Mesendoderm (in vitro differentiated cells): ENCODE measurements around the gene UBTFL1. TPM values are rescaled to one million over a fixed set of nuclear protein-coding genes. Genes with fewer than 3 reads are reported as not detected.

ENCODE experiments used
- DNase-seq: peaks from one replicate; pipeline ENCODE4 v3.0.0; 2013
- H2AK5ac ChIP-seq: 2 replicates; pipeline ENCODE4 v1.6.1; 2013; ENCODE audit warnings: low read length, inconsistent platforms
- H2BK120ac ChIP-seq: 2 replicates; pipeline ENCODE4 v1.6.1; 2013; ENCODE audit warnings: low read depth, mild to moderate bottlenecking, low read length, moderate library complexity, mixed read lengths
- H2BK15ac ChIP-seq: replicated peaks from 2 replicates; pipeline ENCODE4 v1.6.1; 2013; ENCODE audit warnings: low read depth, mild to moderate bottlenecking, moderate library complexity
- H2BK5ac ChIP-seq: 2 replicates; pipeline ENCODE4 v1.6.1; 2013; ENCODE audit warnings: low read length, inconsistent platforms
- H3K18ac ChIP-seq: 2 replicates; pipeline ENCODE4 v1.6.1; 2013; ENCODE audit warnings: mild to moderate bottlenecking, low read length, mixed read lengths
- H3K23ac ChIP-seq: one replicate; pipeline ENCODE4 v1.6.1; 2013; ENCODE audit warnings: low read length
- H3K27ac ChIP-seq: 2 replicates; pipeline ENCODE4 v1.5.1; 2013; ENCODE audit warnings: low read depth, mild to moderate bottlenecking, inconsistent platforms, low read length, moderate library complexity
- H3K27me3 ChIP-seq: 2 replicates; pipeline ENCODE4 v1.6.1; 2013; ENCODE audit warnings: low read length, control low read depth, mild to moderate bottlenecking, inconsistent platforms; ENCODE audit not compliant: insufficient read depth, poor library complexity
- H3K36me3 ChIP-seq: 2 replicates; pipeline ENCODE4 v1.6.1; 2013; ENCODE audit warnings: low read length, inconsistent platforms; ENCODE audit not compliant: control insufficient read depth, insufficient read depth
- H3K4ac ChIP-seq: one replicate; pipeline ENCODE4 v1.6.1; 2013; ENCODE audit warnings: low read depth, mild to moderate bottlenecking, low read length, moderate library complexity
- H3K4me1 ChIP-seq: 2 replicates; pipeline ENCODE4 v1.6.1; 2013; ENCODE audit warnings: low read depth, low read length, inconsistent platforms; ENCODE audit not compliant: control insufficient read depth
- H3K4me2 ChIP-seq: 2 replicates; pipeline ENCODE4 v1.6.1; 2013; ENCODE audit warnings: low read length
- H3K4me3 ChIP-seq: 2 replicates; pipeline ENCODE4 v1.5.1; 2013; ENCODE audit warnings: mild to moderate bottlenecking, low read length
- H3K56ac ChIP-seq: one replicate; pipeline ENCODE4 v1.6.1; 2013; ENCODE audit warnings: low read length
- H3K79me1 ChIP-seq: 2 replicates; pipeline ENCODE4 v1.6.1; 2013; ENCODE audit warnings: low read length, inconsistent platforms
- H3K79me2 ChIP-seq: 2 replicates; pipeline ENCODE4 v1.6.1; 2013; ENCODE audit warnings: mild to moderate bottlenecking, low read length; ENCODE audit not compliant: control insufficient read depth, insufficient read depth
- H3K9ac ChIP-seq: 2 replicates; pipeline ENCODE4 v1.6.1; 2013; ENCODE audit warnings: low read length, inconsistent platforms
- H4K5ac ChIP-seq: one replicate; pipeline ENCODE4 v1.6.1; 2013; ENCODE audit warnings: low read length
- H4K8ac ChIP-seq: one replicate; pipeline ENCODE4 v1.6.1; 2013; ENCODE audit warnings: low read depth, mild to moderate bottlenecking, control low read depth, low read length, moderate library complexity
- WGBS: extraction: QIAGEN DNeasy Blood & Tissue Kit; methylation state at CpG from one replicate; pipeline ENCODE4 v1.1.7; 2013; ENCODE audit warnings: low lambda C conversion rate, missing lambda C conversion rate; ENCODE audit not compliant: insufficient coverage; ENCODE audit errors: extremely low coverage; 5-methylcytosine and 5-hydroxymethylcytosine counted together
- small RNA-seq: library from polyadenylated mRNA; stranded (forward); fragments of <200 nt; extraction: miRNeasy Mini kit (QIAGEN cat#:217004); gene quantifications from one replicate; pipeline ENCODE3, GENCODE V24; 2013; ENCODE audit not compliant: insufficient read depth

The UBTFL1 gene

GRCh38 chr11:90124946-90125345 is 39.2 kb downstream of the UBTFL1 start:
- Histone ChIP-seq H2BK15ac (no peak overlapping the region), H3K27ac (no peak overlapping the region), H3K18ac (no peak overlapping the region), H2BK5ac (no peak overlapping the region), H3K4me2 (no peak overlapping the region), H4K5ac (no peak overlapping the region), H3K36me3 (no peaks in the 10 kb centered on the region), H3K79me1 (no peaks in the 10 kb centered on the region), H3K56ac (no peak overlapping the region), H2AK5ac (no peak overlapping the region), H2BK120ac (no peak overlapping the region), H3K4me1 (no peaks in the 10 kb centered on the region), H3K4me3 (no peak overlapping the region), H3K27me3 (no peaks in the 10 kb centered on the region), H3K23ac (no peak overlapping the region), H3K79me2 (no peaks in the 10 kb centered on the region), H3K4ac (no peak overlapping the region), H3K9ac (no peak overlapping the region), H4K8ac (no peak overlapping the region)
- no peak for DNase-seq
- no CpG with 5 or more reads among the region's 3 CpGs for WGBS

GRCh38 chr11:90133560-90134477 is 48.1 kb downstream of the UBTFL1 start:
- no peak overlapping the region for H4K8ac ChIP-seq
- no peak overlapping the region for H3K23ac ChIP-seq
- no peaks in the 10 kb centered on the region for H3K4me1 ChIP-seq
- H2BK5ac ChIP-seq = no peak overlapping the region
- peak overlapping the region; percentile 54 for H3K9ac ChIP-seq
- H2AK5ac ChIP-seq = no peak overlapping the region
- no peaks in the 10 kb centered on the region for H3K79me1 ChIP-seq
- no peaks in the 10 kb centered on the region for H3K36me3 ChIP-seq
- H2BK15ac ChIP-seq = peak overlapping the region; percentile 57
- H3K56ac ChIP-seq = peak overlapping the region; percentile 61
- WGBS = no CpG with 5 or more reads among the region's 11 CpGs
- no peaks in the 10 kb centered on the region for H3K79me2 ChIP-seq
- H2BK120ac ChIP-seq = no peak overlapping the region
- no peak overlapping the region for H3K27ac ChIP-seq
- H3K4me2 ChIP-seq = peak overlapping the region; percentile 72
- no peaks in the 10 kb centered on the region for H3K27me3 ChIP-seq
- peak overlapping the region; percentile 76 for H3K18ac ChIP-seq
- no peak overlapping the region for H3K4ac ChIP-seq
- H3K4me3 ChIP-seq = peak overlapping the region; percentile 56
- DNase-seq = peak; percentile 1
- no peak overlapping the region for H4K5ac ChIP-seq

GRCh38 chr11:90134478-90135003 is 48.8 kb downstream of the UBTFL1 start, which contains the start of gene NAALAD2:
TSS of gene NAALAD2 (plus strand) at chr11:90134663. CDS start at chr11:90134759, 96 bp downstream.
- Histone ChIP-seq H4K8ac (no peak within 1 kb of the TSS), H3K4me1 (no peaks in the 10 kb centered on the region), H3K27me3 (no peaks in the 10 kb centered on the region), H3K36me3 (no peaks in the 10 kb centered on the region), H2BK15ac (peak within 1 kb of the TSS; percentile 57), H3K23ac (no peak within 1 kb of the TSS), H3K79me2 (no peaks in the 10 kb centered on the region), H3K56ac (peak within 1 kb of the TSS; percentile 61), H3K27ac (peak within 1 kb of the TSS; percentile 16), H2BK5ac (no peak within 1 kb of the TSS), H3K9ac (peak within 1 kb of the TSS; percentile 54), H3K4ac (peak within 1 kb of the TSS; percentile 6), H4K5ac (no peak within 1 kb of the TSS), H2BK120ac (no peak within 1 kb of the TSS), H3K4me3 (peak within 1 kb of the TSS; percentile 56), H3K79me1 (no peaks in the 10 kb centered on the region), H3K18ac (peak within 1 kb of the TSS; percentile 76), H3K4me2 (peak within 1 kb of the TSS; percentile 72), H2AK5ac (no peak within 1 kb of the TSS)
- DNase-seq = peak; percentile 72
- WGBS = no CpG with 5 or more reads among the region's 25 CpGs

GRCh38 chr11:90135016-90135415 is 49.3 kb downstream of the UBTFL1 start:
- Histone ChIP-seq H3K27me3 (no peaks in the 10 kb centered on the region), H3K18ac (no peak overlapping the region), H2BK15ac (no peak overlapping the region), H3K4me1 (no peaks in the 10 kb centered on the region), H3K4me2 (peak overlapping the region; percentile 72), H2BK5ac (no peak overlapping the region), H3K27ac (no peak overlapping the region), H3K9ac (peak overlapping the region; percentile 54), H2BK120ac (no peak overlapping the region), H2AK5ac (no peak overlapping the region), H3K36me3 (no peaks in the 10 kb centered on the region), H3K79me1 (no peaks in the 10 kb centered on the region), H3K23ac (no peak overlapping the region), H3K4ac (no peak overlapping the region), H3K79me2 (no peaks in the 10 kb centered on the region), H4K5ac (no peak overlapping the region), H4K8ac (no peak overlapping the region), H3K4me3 (no peak overlapping the region), H3K56ac (no peak overlapping the region)
- peak; percentile 2 for DNase-seq
- no CpG with 5 or more reads among the region's 5 CpGs for WGBS

Small RNAs within 50 kb of the gene (small RNA-seq; reads per million reads assigned to genes)
- gene AP000827.1 (not detected), gene RF00275 (not detected)
